Mesodermal cell (in vitro differentiated cells): ENCODE measurements around the gene TMEM87B.
"Not testable (repeated sequence)": the region's sequence is repeated elsewhere in the genome, so short reads cannot be mapped to it uniquely, and the experiment has no call there.

Experiments
- H3K27ac ChIP-seq: 2 replicates; pipeline ENCODE4 v1.7.0; 2013; ENCODE audit warnings: mild to moderate bottlenecking, low read depth, low read length, moderate library complexity; ENCODE audit not compliant: severe bottlenecking
- H3K36me3 ChIP-seq: 2 replicates; pipeline ENCODE4 v1.7.1; 2013; ENCODE audit warnings: mild to moderate bottlenecking, low read length, moderate library complexity; ENCODE audit not compliant: control insufficient read depth, insufficient read depth
- H3K4me1 ChIP-seq: one replicate; pipeline ENCODE4 v1.7.1; 2013; ENCODE audit warnings: mild to moderate bottlenecking, low read length; ENCODE audit not compliant: insufficient read depth, control insufficient read depth, poor library complexity, severe bottlenecking
- H3K4me3 ChIP-seq: 2 replicates; pipeline ENCODE4 v1.7.0; 2013; ENCODE audit warnings: low read length, control low read depth, mild to moderate bottlenecking; ENCODE audit not compliant: insufficient read depth, poor library complexity, severe bottlenecking; ENCODE audit errors: extremely low read depth
- H3K9me3 ChIP-seq: 2 replicates; pipeline ENCODE4 v1.7.1; 2013; ENCODE audit warnings: mild to moderate bottlenecking, low read length, moderate library complexity; ENCODE audit not compliant: control insufficient read depth
- WGBS, 2 experiments: methylation state at CpG; one replicate each; pipeline ENCODE4 v1.1.5; 2013; ENCODE audit warnings: missing lambda C conversion rate in 2 of 2; ENCODE audit not compliant: insufficient coverage in 2 of 2; 5-methylcytosine and 5-hydroxymethylcytosine counted together

TMEM87B gene

GRCh38 chr2:112032689-112033465 is 22.2 kb upstream of the TMEM87B start:
- WGBS, 2 experiments = 43 to 100% methylated on average over 1 to 2 of the region's 4 CpGs
- no peak overlapping the region for H3K27ac ChIP-seq

GRCh38 chr2:112033600-112033999 is 21.5 kb upstream of the TMEM87B start:
- WGBS, 2 experiments = 83% methylated on average over 1 of the region's 1 CpG; no CpG with 5 or more reads in 1 of the 2 experiments
- Histone ChIP-seq H3K9me3 (no peaks in the 10 kb centered on the region), H3K4me1 (peaks cover 7% of the 10 kb centered on the region), H3K4me3 (no peak overlapping the region), H3K36me3 (peaks cover 2% of the 10 kb centered on the region), H3K27ac (no peak overlapping the region)

More at GRCh38 chr2:112032689-112033465, 22.2 kb upstream of the TMEM87B start:
- Histone ChIP-seq H3K4me3 (no peak overlapping the region), H3K36me3 (peaks cover 2% of the 10 kb centered on the region), H3K4me1 (peaks cover 7% of the 10 kb centered on the region), H3K9me3 (no peaks in the 10 kb centered on the region)

- Histone ChIP-seq H3K4me3 (no peak overlapping the region), H3K4me1 (peaks cover 7% of the 10 kb centered on the region), H3K27ac (no peak overlapping the region), H3K9me3 (no peaks in the 10 kb centered on the region), H3K36me3 (peaks cover 2% of the 10 kb centered on the region)
- 70 to 80% methylated on average over 2 of the region's 3 CpGs for WGBS, 2 experiments
Measured at GRCh38 chr2:112034924-112035323, 20.1 kb upstream of the TMEM87B start.

- WGBS, 2 experiments = 100% methylated on average over 1 of the region's 1 CpG; no CpG with 5 or more reads in 1 of the 2 experiments
Measured at GRCh38 chr2:112035786-112036185, 19.3 kb upstream of the TMEM87B start.

GRCh38 chr2:112039556-112039955 is 15.5 kb upstream of the TMEM87B start:
- H3K27ac ChIP-seq, H3K4me3 ChIP-seq, H3K4me1 ChIP-seq, H3K9me3 ChIP-seq, H3K36me3 ChIP-seq: not testable (repeated sequence)
- 85 to 86% methylated on average over 10 to 11 of the region's 12 CpGs for WGBS, 2 experiments

More at GRCh38 chr2:112035786-112036185, 19.3 kb upstream of the TMEM87B start:
- H3K4me1 ChIP-seq = peaks cover 7% of the 10 kb centered on the region
- H3K4me3 ChIP-seq = no peak overlapping the region
- no peak overlapping the region for H3K27ac ChIP-seq
- no peaks in the 10 kb centered on the region for H3K36me3 ChIP-seq
- no peaks in the 10 kb centered on the region for H3K9me3 ChIP-seq

GRCh38 chr2:112040066-112040465 is 15.0 kb upstream of the TMEM87B start:
- H3K4me3 ChIP-seq, H3K9me3 ChIP-seq, H3K4me1 ChIP-seq, H3K36me3 ChIP-seq, H3K27ac ChIP-seq: not testable (repeated sequence)
- WGBS, 2 experiments = 33 to 41% methylated on average over 2 of the region's 2 CpGs

GRCh38 chr2:112041460-112041859 is 13.6 kb upstream of the TMEM87B start:
- 88 to 98% methylated on average over 4 to 5 of the region's 6 CpGs for WGBS, 2 experiments
- H3K27ac ChIP-seq, H3K4me3 ChIP-seq, H3K36me3 ChIP-seq, H3K4me1 ChIP-seq, H3K9me3 ChIP-seq: not testable (repeated sequence)

- H3K27ac ChIP-seq = no peak overlapping the region
- peaks cover 4% of the 10 kb centered on the region for H3K4me1 ChIP-seq
- H3K4me3 ChIP-seq = no peak overlapping the region
- H3K9me3 ChIP-seq = no peaks in the 10 kb centered on the region
- no peaks in the 10 kb centered on the region for H3K36me3 ChIP-seq
Measured at GRCh38 chr2:112045446-112046014, 9.5 kb upstream of the TMEM87B start.

GRCh38 chr2:112046231-112046630 is 8.8 kb upstream of the TMEM87B start:
- Histone ChIP-seq H3K27ac (no peak overlapping the region), H3K9me3 (no peaks in the 10 kb centered on the region), H3K4me1 (peaks cover 4% of the 10 kb centered on the region), H3K4me3 (no peak overlapping the region), H3K36me3 (no peaks in the 10 kb centered on the region)

GRCh38 chr2:112047537-112048235 is 7.4 kb upstream of the TMEM87B start:
- Histone ChIP-seq H3K4me1 (peaks cover 4% of the 10 kb centered on the region), H3K36me3 (no peaks in the 10 kb centered on the region), H3K9me3 (no peaks in the 10 kb centered on the region), H3K27ac (peak overlapping the region; percentile 64), H3K4me3 (no peak overlapping the region)
- WGBS, 2 experiments = 40 to 80% methylated on average over 1 of the region's 7 CpGs

GRCh38 chr2:112048236-112048592 is 6.9 kb upstream of the TMEM87B start:
- peak overlapping the region; percentile 64 for H3K27ac ChIP-seq
- 40 to 44% methylated on average over 2 to 3 of the region's 4 CpGs for WGBS, 2 experiments

More at GRCh38 chr2:112048236-112048592, 6.9 kb upstream of the TMEM87B start:
- Histone ChIP-seq H3K9me3 (no peaks in the 10 kb centered on the region), H3K4me1 (peaks cover 7% of the 10 kb centered on the region), H3K4me3 (no peak overlapping the region), H3K36me3 (no peaks in the 10 kb centered on the region)
